Heart right ventricle (tissue), 16 donors: ENCODE measurements around the gene RPS6KB1. TPM values are rescaled to one million over a fixed set of nuclear protein-coding genes. Genes with fewer than 3 reads are reported as not detected.
"Not testable (repeated sequence)": the region's sequence is repeated elsewhere in the genome, so short reads cannot be mapped to it uniquely, and the experiment has no call there.

Experiments
- ATAC-seq, 8 donors: fragments of 200-7000 bp; cut with Tn5 transposase; one replicate each; pipeline ENCODE4 v1.9.1; 2020; ENCODE audit warnings: mild to moderate bottlenecking in 8 of 8, moderate library complexity in 8 of 8, moderate number of reproducible peaks in 1 of 8
- DNase-seq, 2 donors: peaks; one replicate each; pipeline ENCODE4 v3.0.0-alpha.2; 2020
- H3K27ac ChIP-seq, 10 donors: fragments of 200-600 bp; sonication (generic) in 2 of 10; one replicate each; pipeline versions ENCODE4 v1.5.0 to v1.8.0; 2020 to 2022; ENCODE audit warnings: mild to moderate bottlenecking in 3 of 10
- H3K27me3 ChIP-seq, 7 donors: fragments of 200-600 bp; one replicate each; pipeline ENCODE4 v1.8.0; 2021 to 2022; ENCODE audit warnings: mild to moderate bottlenecking in 2 of 7
- H3K36me3 ChIP-seq, 9 donors: fragments of 200-600 bp; sonication (generic) in 1 of 9; one replicate each; pipeline versions ENCODE4 v1.5.0 to v1.8.0; 2020 to 2022; ENCODE audit warnings: mild to moderate bottlenecking in 2 of 9
- H3K4me1 ChIP-seq, 9 donors: fragments of 200-600 bp; sonication (generic) in 1 of 9; one replicate each; pipeline versions ENCODE4 v1.5.0 to v1.8.0; 2020 to 2022; ENCODE audit warnings: mild to moderate bottlenecking in 4 of 9
- H3K4me3 ChIP-seq, 10 donors: fragments of 200-600 bp; sonication (generic) in 2 of 10; one replicate each; pipeline versions ENCODE4 v1.5.0 to v1.8.0; 2020 to 2022; ENCODE audit warnings: mild to moderate bottlenecking in 7 of 10, moderate library complexity in 2 of 10
- H3K9me3 ChIP-seq, 11 donors: fragments of 200-600 bp in 10 of 11; sonication (generic) in 2 of 11; one replicate each; pipeline versions ENCODE4 v1.5.0 to v1.8.0; 2013 to 2022; ENCODE audit warnings: mild to moderate bottlenecking in 2 of 11, control low read depth in 1 of 11, moderate library complexity in 1 of 11
- CTCF ChIP-seq, 9 donors: fragments of 200-600 bp; sonication (generic) in 2 of 9; IDR thresholded peaks; one replicate each; pipeline versions ENCODE4 v1.5.0 to v1.8.0; 2021 to 2022; ENCODE audit warnings: antibody characterized with exemption in 9 of 9, mild to moderate bottlenecking in 5 of 9, moderate library complexity in 1 of 9
- WGBS, 2 donors: extraction: QIAGEN DNeasy Blood & Tissue Kit; methylation state at CpG; one replicate each; pipeline ENCODE4 v1.1.7; 2013; ENCODE audit warnings: inconsistent platforms in 1 of 2; 5-methylcytosine and 5-hydroxymethylcytosine counted together
- intact Hi-C, 10 donors: fragments of 100-400 bp; cut with DNase I; formaldehyde crosslinking; loops; one replicate each; pipeline versions ENCODE4 v1.11.1 to v1.14.2; 2022
- polyA plus RNA-seq, 2 donors: library from polyadenylated mRNA; stranded (reverse); fragments of 200-250 nt; gene quantifications; one replicate each; pipeline ENCODE4 v1.2.3, GENCODE V29; 2013
- total RNA-seq, 10 donors: library from RNA; stranded (reverse); fragmentation: NEBNext Ultra II Directional in 3 of 10; extraction: Animal tissue kit (Norgen Biotek cat#: 25700) in 3 of 10; gene quantifications; one replicate each; pipeline versions ENCODE4 v1.2.1 to v1.2.4, GENCODE V29; 2021 to 2023
- donor health status: Arrhythmogenic right ventricular cardiomyopathy.
- donor health status: ischemic (EF 13 %, LVEDD 7.1; RV severe dilation, severe dysfunction).
- donor health status: healthy with polysubstance abuse.
- donor health status: DM: no; HTN: yes; CAD: no.
- donor health status: DM: no; HTN: no; CAD: no.
- donor health status: ischemic (EF 25% LVEDD 6.9; RV normal size, moderate dysfunction).
- donor health status: ischemic (EF 25% LVEDD 5.7; RV mildly dilated, moderate dysfunction).
- donor health status: healthy.
- donor health status: DM: yes; HTN: yes; CAD: no.
- donor health status: Ischemic cardiomyopathy.
- donor health status: ischemic (EF 35%, LVEDD 5.7; RV mildly dilated, moderate dysfunction).
- donor health status: nonischemic (EF 11% LVEDD 7.7; RV severe dilation, severe dysfunction).
- donor health status: DM: yes; HTN: yes; CAD: no.
- donor health status: PGD.
- donor health status: ischemic (EF 29% LVEDD 5.4; RV normal size, mild dysfunction).
- donor health status: nonischemic (EF 23%, LVEDD 6.1; RV moderate dilation, normal function).

Gene RPS6KB1
- total and polyA plus RNA-seq, 12 donors: 5.1 to 30.4 (median 24.7) TPM

- whole genome bisulfite sequencing, 2 donors: 99 to 100% methylated on average over 1 of the region's 1 CpG
- ATAC-seq: not testable (repeated sequence)
These were observed 40.4 kb downstream of the RPS6KB1 start for GRCh38 chr17:59933317-59933716.

GRCh38 chr17:59940697-59941096 lies 47.8 kb downstream of the RPS6KB1 start:
- WGBS, 2 donors: 72 to 80% methylated on average over 3 of the region's 3 CpGs
- DNase-seq, H3K27ac ChIP-seq, H3K27me3 ChIP-seq, H3K9me3 ChIP-seq, H3K4me1 ChIP-seq, H3K4me3 ChIP-seq, ATAC-seq: not testable (repeated sequence)
- peaks cover 0 to 97% (median 34%) of the 10 kb centered on the region in 9 donors for H3K36me3 ChIP-seq
- intact Hi-C loops: loop anchor here in 1 of 10 donors (10.0 kb wide), 1 partner anchor 94 kb away; no protein-coding TSS in a partner anchor

More at GRCh38 chr17:59933317-59933716, 40.4 kb downstream of the RPS6KB1 start:
- not testable (repeated sequence) for H3K27ac ChIP-seq, DNase-seq, H3K27me3 ChIP-seq, H3K4me1 ChIP-seq, H3K4me3 ChIP-seq, H3K9me3 ChIP-seq
- peaks cover 0 to 100% (median 59%) of the 10 kb centered on the region in 9 donors for H3K36me3 ChIP-seq
- intact Hi-C loops: loop anchor here in 1 of 10 donors (10.0 kb wide), 2 partner anchors 131 to 269 kb away; no protein-coding TSS in a partner anchor

- intact Hi-C loops: loop anchor here in 1 of 10 donors (10.0 kb wide), 1 partner anchor 94 kb away; no protein-coding TSS in a partner anchor
- no peak for ATAC-seq
These were observed 48.2 kb downstream of the RPS6KB1 start for GRCh38 chr17:59941131-59941530.

DNA sequence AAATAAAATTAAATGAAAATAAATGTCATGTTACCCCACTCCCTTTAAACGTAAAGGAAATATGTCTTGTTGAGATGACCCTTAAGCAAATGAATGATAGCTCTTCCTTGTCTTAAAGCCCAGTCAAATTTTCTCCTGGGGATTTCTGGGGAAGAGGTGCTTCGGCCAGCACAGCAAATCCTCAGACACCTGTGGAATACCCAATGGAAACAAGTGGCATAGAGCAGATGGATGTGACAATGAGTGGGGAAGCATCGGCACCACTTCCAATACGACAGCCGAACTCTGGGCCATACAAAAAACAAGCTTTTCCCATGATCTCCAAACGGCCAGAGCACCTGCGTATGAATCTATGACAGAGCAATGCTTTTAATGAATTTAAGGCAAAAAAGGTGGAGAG lies 53.5 kb downstream of the RPS6KB1 start:
- not testable (repeated sequence) for DNase-seq, H3K27me3 ChIP-seq, H3K4me1 ChIP-seq, H3K9me3 ChIP-seq, H3K27ac ChIP-seq, ATAC-seq, H3K4me3 ChIP-seq
- H3K36me3 ChIP-seq: peaks cover 0 to 99% (median 29%) of the 10 kb centered on the region in 9 donors
- intact Hi-C loops: loop anchor here in 1 of 10 donors (10.0 kb wide), 1 partner anchor 88 kb away; no protein-coding TSS in a partner anchor
- 91 to 92% methylated on average over 7 of the region's 7 CpGs for WGBS, 2 donors

More at GRCh38 chr17:59941131-59941530, 48.2 kb downstream of the RPS6KB1 start:
- Histone ChIP-seq H3K27me3 (no peaks in the 10 kb centered on the region), H3K27ac (no peak overlapping the region), H3K4me1 (no peaks in the 10 kb centered on the region), H3K9me3 (no peaks in the 10 kb centered on the region), H3K4me3 (no peak overlapping the region), H3K36me3 (peaks cover 0 to 97% (median 30%) of the 10 kb centered on the region in 9 donors)
- no peak for DNase-seq
- no peak for TF ChIP-seq CTCF (IDR thresholded peaks at IDR 0.05)
- 94 to 96% methylated on average over 1 of the region's 1 CpG for WGBS, 2 donors

DNA sequence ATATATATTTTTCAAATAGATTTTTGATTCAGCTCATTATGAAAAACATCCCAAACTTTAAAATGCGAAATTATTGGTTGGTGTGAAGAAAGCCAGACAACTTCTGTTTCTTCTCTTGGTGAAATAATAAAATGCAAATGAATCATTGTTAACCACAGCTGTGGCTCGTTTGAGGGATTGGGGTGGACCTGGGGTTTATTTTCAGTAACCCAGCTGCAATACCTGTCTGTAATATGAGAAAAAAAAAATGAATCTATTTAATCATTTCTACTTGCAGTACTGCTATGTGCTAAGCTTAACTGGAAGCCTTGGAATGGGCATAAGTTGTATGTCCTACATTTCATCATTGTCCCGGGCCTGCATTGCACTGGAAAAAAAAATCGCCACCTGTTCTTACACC lies 54.4 kb downstream of the RPS6KB1 start:
- not testable (repeated sequence) for H3K27me3 ChIP-seq, H3K27ac ChIP-seq, DNase-seq, H3K4me1 ChIP-seq, H3K9me3 ChIP-seq, ATAC-seq, H3K4me3 ChIP-seq
- peaks cover 0 to 99% (median 27%) of the 10 kb centered on the region in 9 donors for H3K36me3 ChIP-seq
- WGBS, 2 donors: 85 to 86% methylated on average over 4 of the region's 4 CpGs
- intact Hi-C loops: loop anchor here in 1 of 10 donors (10.0 kb wide), 1 partner anchor 87 kb away; no protein-coding TSS in a partner anchor

DNA sequence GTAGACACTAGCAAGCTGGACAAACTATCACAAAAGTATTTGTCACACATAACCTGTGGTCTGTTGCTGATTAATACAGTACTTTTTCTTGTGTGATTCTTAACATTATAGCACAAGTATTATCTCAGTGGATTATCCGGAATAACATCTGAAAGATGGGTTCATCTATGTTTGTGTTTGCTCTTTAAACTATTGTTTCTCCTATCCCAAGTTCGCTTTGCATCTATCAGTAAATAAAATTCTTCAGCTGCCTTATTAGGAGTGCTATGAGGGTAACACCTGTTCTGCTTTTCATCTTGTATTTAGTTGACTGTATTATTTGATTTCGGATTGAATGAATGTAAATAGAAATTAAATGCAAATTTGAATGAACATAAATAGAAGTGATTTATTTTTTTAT lies 57.1 kb downstream of the RPS6KB1 start:
- Histone ChIP-seq H3K27me3 (no peaks in the 10 kb centered on the region), H3K4me3 (no peak overlapping the region), H3K36me3 (peaks cover 0 to 99% (median 27%) of the 10 kb centered on the region in 9 donors), H3K27ac (no peak overlapping the region), H3K9me3 (no peaks in the 10 kb centered on the region), H3K4me1 (no peaks in the 10 kb centered on the region)
- no peak for ATAC-seq
- intact Hi-C loops: loop anchor here in 1 of 10 donors (10.0 kb wide), 1 partner anchor 105 kb away; no protein-coding TSS in a partner anchor
- TF ChIP-seq CTCF (IDR thresholded peaks at IDR 0.05): no peak
- 91 to 96% methylated on average over 3 of the region's 3 CpGs for WGBS, 2 donors
- no peak for DNase-seq
